Measurements from ENCODE around the gene ARHGAP40. TPM values are rescaled to one million over a fixed set of nuclear protein-coding genes. Genes with fewer than 3 reads are reported as not detected.

The ARHGAP40 gene
- total RNA-seq, 2 donors from 2014 or later, result not detected

DNA sequence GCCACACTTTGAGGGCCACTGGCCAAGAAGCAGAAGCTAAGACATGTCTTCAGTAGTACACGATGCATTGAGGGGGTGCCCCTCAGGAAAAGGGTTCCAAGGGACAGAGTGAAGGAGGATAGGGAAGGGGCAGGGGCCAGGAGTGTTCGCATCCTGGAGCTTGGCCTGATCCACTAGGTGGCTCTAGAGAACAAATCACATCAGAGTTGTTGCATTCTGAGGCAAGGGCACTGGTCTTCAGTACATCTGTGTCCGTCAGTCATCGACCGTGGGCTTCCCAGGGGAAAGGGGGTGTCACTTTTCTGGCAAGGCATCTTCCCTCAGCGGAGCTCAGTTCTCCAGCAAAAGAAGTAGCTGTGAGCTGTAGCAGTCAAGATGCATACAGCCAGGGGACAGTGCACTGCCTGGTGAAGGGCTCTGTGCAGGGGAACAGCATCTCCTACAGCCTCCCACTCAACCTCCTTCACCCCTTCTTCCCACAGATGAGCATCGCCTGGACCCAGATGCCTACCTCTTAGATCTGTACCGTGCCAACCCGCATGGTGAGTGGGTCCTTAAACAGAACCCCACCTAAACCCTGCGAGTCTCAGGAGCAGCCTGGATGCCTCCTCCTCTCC is 47.8 kb downstream of the ARHGAP40 start:
- Histone ChIP-seq H3K27ac (no peak overlapping the region), H3K4me3 (no peak overlapping the region), H3K9me3 (no peaks in the 10 kb centered on the region), H3K27me3 (peaks cover 8% of the 10 kb centered on the region), H3K9ac (ENCODE audit: low read depth in 2 of 2, low read length in 2 of 2) (no peak overlapping the region), H3K36me3 (no peaks in the 10 kb centered on the region), H3K4me1 (no peaks in the 10 kb centered on the region)
- DNase-seq, result no peak
- TF ChIP-seq, protein P1, sequence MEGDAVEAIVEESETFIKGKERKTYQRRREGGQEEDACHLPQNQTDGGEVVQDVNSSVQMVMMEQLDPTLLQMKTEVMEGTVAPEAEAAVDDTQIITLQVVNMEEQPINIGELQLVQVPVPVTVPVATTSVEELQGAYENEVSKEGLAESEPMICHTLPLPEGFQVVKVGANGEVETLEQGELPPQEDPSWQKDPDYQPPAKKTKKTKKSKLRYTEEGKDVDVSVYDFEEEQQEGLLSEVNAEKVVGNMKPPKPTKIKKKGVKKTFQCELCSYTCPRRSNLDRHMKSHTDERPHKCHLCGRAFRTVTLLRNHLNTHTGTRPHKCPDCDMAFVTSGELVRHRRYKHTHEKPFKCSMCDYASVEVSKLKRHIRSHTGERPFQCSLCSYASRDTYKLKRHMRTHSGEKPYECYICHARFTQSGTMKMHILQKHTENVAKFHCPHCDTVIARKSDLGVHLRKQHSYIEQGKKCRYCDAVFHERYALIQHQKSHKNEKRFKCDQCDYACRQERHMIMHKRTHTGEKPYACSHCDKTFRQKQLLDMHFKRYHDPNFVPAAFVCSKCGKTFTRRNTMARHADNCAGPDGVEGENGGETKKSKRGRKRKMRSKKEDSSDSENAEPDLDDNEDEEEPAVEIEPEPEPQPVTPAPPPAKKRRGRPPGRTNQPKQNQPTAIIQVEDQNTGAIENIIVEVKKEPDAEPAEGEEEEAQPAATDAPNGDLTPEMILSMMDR (IDR thresholded peaks at IDR 0.05), result no peak
- intact Hi-C loops (cut with DNase I), result loop anchor here (5.0 to 10.0 kb wide), 3 partner anchors 83 to 245 kb away; no protein-coding TSS in a partner anchor

DNA sequence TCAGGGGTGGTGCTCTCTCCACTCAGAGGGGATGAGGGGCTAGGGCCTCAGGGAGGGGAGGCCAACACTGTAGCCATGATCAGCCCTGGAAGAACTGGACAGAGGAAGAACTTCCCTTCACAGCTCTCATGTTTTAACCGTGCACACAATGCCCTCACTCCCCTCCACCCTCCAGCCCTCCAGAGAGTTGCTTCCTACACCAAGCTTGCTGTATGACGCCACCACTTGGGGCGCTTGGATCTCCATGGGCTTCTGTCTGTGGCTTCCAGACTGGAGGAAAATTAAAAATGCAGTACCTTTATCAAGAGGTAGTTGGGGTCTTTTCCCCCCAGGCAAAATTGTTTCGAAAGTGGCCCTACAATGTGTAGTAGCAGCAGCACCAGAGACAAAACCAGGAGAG is 48.4 kb downstream of the ARHGAP40 start:
- Histone ChIP-seq H3K9ac (ENCODE audit: low read depth in 2 of 2, low read length in 2 of 2) (no peak overlapping the region), H3K9me3 (no peaks in the 10 kb centered on the region), H3K27me3 (peaks cover 8% of the 10 kb centered on the region), H3K4me1 (no peaks in the 10 kb centered on the region), H3K27ac (no peak overlapping the region), H3K36me3 (no peaks in the 10 kb centered on the region), H3K4me3 (no peak overlapping the region)
- DNase-seq, result no peak
- intact Hi-C loops (cut with DNase I), result no loop called here
- TF ChIP-seq, protein P1 (IDR thresholded peaks at IDR 0.05), result no peak

DNA sequence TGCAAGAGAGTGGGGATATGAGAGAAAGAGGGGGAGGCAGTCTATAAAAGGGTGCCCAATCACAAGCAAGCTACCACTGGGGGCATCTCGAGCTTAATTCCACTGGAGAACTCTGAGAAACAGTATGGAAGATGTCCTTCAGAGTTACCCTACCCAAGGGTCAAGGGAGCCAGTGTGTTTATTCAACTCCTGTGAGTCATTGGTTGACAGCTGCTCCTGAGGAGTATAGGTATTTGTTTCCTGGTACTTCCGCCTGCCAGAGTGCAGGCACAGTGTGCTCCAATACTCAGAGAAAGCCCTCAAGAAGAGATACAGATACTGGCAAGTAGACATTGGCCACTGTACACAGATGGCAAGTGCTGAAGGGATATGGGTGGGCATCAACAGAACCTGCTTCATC is 49.5 kb downstream of the ARHGAP40 start:
- Histone ChIP-seq H3K9ac (ENCODE audit: low read depth in 2 of 2, low read length in 2 of 2) (no peak overlapping the region), H3K4me1 (no peaks in the 10 kb centered on the region), H3K27ac (no peak overlapping the region), H3K4me3 (no peak overlapping the region), H3K27me3 (no peaks in the 10 kb centered on the region), H3K36me3 (no peaks in the 10 kb centered on the region), H3K9me3 (no peaks in the 10 kb centered on the region)
- TF ChIP-seq, protein P1 (IDR thresholded peaks at IDR 0.05), result no peak
- intact Hi-C loops (cut with DNase I), result no loop called here
- no peak for DNase-seq

DNA sequence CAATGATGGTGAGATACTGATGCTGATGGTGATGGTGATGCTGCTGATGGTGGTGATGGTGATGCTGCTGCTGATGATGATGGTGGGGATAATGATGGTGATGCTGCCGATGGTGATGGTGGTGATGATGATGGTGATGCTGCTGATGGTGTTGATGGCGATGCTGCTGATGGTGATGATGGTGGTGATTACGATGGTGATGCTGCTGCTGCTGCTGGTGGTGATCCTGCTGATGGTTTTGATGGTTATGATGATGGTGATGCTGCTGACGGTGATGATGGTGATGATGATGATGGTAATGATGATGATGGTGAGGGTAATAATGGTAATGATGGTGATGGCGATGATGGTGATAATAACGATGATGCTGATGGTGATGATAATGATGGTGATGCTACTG is 50.0 kb downstream of the ARHGAP40 start:
- Histone ChIP-seq H3K4me3 (no peak overlapping the region), H3K4me1 (no peaks in the 10 kb centered on the region), H3K9ac (ENCODE audit: low read depth in 2 of 2, low read length in 2 of 2) (no peak overlapping the region), H3K27me3 (no peaks in the 10 kb centered on the region), H3K9me3 (no peaks in the 10 kb centered on the region), H3K36me3 (no peaks in the 10 kb centered on the region), H3K27ac (no peak overlapping the region)
- no peak for DNase-seq
- TF ChIP-seq, protein P1 (IDR thresholded peaks at IDR 0.05), result no peak
- intact Hi-C loops (cut with DNase I), result no loop called here

DNA sequence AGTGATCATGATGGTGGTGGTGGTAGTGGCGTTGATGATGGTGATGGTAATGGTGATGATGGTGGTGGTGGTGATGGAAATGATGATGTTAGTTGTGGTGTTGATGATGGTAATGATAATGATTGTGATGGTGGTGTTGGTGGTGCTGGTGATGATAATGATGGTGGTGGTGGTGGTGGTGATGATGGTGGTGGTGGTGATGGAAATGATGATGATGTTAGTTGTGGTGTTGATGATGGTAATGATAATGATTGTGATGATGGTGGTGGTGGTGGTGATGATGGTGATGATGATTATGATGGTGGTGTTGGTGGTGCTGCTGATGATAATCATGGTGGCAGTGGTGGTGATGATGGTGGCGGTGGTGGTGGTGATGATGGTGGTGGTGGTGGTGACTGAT is 51.4 kb downstream of the ARHGAP40 start:
- TF ChIP-seq, protein P1 (IDR thresholded peaks at IDR 0.05), result no peak
- no peak overlapping the region for H3K4me3 ChIP-seq
- H3K4me1 ChIP-seq, result no peaks in the 10 kb centered on the region
- intact Hi-C loops (cut with DNase I), result no loop called here
- no peaks in the 10 kb centered on the region for H3K27me3 ChIP-seq
- no peaks in the 10 kb centered on the region for H3K36me3 ChIP-seq
- no peak overlapping the region for H3K27ac ChIP-seq
- no peak overlapping the region for H3K9ac ChIP-seq (ENCODE audit: low read depth in 2 of 2, low read length in 2 of 2)
- DNase-seq, result no peak
- H3K9me3 ChIP-seq, result no peaks in the 10 kb centered on the region
